Measurements from ENCODE around the gene BRSK1. TPM values are rescaled to one million over a fixed set of nuclear protein-coding genes. Genes with fewer than 3 reads are reported as not detected.

Gene BRSK1
- total RNA-seq, 2 donors from 2014 or later = 0.95 to 1.3 TPM

DNA sequence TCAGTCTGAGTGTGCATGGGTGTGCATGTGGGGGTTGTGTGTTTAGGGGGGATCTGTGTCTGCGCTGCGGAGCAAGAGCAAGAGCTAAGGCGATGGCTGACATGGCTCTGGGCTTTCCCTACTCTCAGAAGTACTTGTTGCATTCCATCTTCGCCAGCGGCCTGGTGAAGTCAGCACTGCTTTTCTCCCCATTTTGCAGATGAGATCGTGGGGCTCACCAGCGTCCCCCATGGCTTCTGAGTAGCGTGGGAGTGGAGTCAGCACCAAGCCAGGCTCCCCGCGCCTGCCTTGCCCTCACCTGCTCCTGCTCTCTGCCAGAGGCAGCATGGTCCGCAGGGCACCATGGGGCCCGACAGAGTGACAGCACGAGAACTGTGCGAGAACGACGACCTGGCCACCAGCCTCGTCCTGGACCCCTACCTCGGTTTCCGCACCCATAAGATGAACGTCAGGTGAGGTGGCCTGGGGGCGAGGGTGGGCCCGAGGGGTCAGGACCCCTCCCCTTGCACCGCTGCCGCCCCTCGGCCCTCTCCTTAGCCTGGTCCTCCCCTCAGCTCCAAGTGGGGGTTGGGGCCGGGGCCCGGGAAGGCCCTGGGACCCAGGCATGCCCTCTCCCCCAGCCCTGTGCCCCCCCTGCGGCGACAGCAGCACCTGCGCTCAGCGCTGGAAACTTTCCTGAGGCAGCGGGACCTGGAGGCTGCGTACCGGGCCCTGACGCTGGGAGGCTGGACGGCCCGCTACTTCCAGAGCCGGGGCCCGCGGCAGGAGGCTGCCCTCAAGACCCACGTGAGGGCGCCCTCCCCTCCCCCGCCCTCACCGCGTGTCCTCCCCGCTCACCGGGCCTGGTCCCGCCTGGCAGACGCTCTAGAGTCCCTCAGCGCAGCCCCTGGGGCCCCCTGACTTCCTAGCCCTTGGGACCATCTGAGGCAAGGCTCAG is 58.1 kb downstream of the BRSK1 start:
- ATAC-seq = no peak
- DNase-seq = peak in 1 of 2 donors; percentile 34
- intact Hi-C loops (cut with DNase I, micrococcal nuclease) = no loop called here

DNA sequence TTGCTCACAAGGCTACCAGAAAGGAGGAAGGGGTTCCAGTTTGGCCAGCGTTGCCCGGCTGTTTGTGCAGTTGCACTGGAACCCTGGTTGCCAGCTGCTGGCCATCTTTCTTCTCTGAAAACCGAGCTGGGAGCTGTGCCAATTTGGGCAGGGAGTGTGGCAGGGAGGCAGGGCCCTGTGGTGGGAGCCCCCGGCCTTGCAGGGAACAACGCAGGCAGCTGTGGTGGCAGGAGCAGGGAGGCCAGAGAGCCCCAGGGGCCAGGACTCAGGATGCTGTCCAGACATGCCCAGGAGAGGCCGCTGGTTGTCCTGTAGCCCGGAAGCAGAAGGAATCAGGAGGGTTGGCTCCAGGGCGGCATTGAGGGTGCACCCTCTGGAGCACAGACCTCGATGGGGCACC is 60.6 kb downstream of the BRSK1 start:
- DNase-seq = no peak
- intact Hi-C loops (cut with DNase I, micrococcal nuclease) = no loop called here
- ATAC-seq = no peak

DNA sequence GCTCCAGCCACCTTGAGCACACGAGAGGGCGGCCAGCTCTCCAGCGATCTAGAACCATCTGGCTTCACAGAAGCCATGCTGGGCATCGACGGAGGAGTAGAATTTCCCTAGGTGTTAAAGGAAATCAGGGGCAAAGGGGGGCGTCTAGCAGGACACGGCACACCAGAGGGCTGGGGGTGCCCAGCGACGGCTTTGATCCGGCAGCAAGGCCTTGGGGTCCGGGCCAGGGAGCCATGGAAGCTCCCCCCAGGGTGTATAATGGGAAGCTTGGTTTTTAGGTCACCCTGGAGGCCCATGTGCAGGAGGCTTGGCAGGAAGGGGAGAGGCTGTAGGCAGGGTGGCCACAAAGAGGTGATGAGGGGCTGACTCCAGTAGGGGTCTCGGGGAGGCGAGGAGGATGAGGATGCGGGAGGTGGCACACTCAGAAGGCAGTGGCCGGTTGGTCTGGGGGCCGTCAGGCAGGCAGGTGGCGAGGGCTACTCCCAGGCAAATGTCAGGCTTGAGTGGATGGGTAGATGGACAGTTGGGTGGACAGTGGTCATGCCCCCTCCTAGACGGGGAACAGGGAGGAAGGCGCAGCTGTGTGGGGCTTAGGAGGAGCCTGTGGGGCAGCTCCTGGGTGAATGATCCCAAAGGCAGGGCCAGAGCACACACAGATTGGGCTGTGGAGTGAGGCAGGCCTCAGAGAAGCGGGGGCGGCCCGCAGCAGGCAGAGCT is 61.5 kb downstream of the BRSK1 start:
- ATAC-seq = no peak
- no peak for DNase-seq

DNA sequence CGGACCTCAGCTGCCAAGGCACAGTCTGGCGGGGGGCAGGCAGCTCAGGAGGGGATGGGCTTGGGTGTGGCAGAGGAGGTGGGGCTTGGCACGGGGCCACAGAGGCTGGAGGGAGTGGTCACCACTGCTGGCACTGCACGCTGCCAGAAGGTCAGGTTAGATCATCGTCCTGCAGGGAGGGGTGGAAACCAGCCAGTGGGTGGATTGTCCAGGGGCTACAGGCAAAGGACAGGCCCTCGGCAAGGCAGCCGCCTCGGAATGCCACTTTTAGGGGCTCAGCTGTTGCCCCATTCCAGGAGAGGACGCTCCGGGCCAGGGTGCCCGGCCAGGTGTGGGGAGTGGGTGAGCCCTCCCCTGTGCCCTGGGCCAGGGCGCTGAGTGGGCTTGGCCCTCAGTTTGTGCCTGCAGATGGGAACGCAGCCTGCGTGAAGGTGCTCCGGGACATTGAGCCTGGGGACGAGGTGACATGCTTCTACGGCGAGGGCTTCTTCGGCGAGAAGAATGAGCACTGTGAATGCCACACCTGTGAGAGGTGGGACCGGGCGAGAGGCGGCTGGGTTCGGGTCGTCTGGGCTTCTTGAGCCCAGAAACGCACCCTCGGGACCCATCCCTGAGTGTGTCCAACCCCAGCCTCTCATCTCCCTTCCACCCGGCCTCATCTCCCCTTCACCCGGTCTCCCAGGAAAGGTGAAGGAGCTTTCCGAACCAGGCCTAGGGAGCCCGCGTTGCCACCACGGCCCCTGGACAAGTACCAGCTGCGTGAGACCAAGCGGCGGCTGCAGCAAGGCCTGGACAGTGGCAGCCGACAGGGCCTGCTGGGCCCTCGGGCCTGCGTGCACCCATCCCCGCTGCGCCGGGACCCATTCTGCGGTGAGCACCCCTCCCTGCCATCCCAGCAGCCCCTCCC is 62.3 kb downstream of the BRSK1 start:
- intact Hi-C loops (cut with DNase I, micrococcal nuclease) = no loop called here
- DNase-seq (peak; percentile 66 to 76), ATAC-seq (peak; percentile 71)

More for the DNA sequence above, 61.5 kb downstream of the BRSK1 start:
- intact Hi-C loops (cut with DNase I, micrococcal nuclease) = no loop called here

DNA sequence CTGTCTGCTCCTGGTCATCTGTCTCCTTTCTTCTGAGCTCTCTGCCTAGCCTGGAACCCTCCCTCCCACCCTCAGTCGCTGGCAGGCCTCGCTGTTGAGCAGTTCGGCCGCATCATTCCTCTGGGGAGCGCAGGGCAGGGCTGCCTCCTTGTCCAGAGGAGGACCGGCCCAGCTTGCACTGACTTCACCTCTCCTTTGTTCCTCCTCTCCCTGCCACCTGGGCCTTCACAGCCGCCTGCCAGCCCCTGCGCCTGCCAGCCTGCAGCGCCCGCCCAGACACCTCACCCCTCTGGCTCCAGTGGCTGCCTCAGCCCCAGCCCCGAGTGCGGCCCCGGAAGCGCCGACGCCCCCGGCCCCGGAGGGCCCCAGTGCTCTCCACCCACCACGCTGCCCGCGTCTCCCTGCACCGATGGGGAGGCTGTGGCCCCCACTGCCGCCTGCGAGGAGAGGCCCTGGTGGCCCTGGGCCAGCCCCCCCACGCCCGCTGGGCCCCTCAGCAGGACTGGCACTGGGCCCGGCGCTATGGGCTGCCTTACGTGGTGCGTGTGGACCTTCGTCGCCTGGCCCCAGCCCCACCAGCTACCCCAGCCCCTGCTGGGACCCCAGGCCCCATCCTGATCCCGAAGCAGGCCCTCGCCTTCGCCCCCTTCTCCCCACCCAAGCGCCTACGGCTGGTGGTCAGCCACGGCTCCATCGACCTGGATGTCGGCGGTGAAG is 63.1 kb downstream of the BRSK1 start:
- no peak for DNase-seq
- no peak for ATAC-seq
- intact Hi-C loops (cut with DNase I, micrococcal nuclease) = no loop called here

DNA sequence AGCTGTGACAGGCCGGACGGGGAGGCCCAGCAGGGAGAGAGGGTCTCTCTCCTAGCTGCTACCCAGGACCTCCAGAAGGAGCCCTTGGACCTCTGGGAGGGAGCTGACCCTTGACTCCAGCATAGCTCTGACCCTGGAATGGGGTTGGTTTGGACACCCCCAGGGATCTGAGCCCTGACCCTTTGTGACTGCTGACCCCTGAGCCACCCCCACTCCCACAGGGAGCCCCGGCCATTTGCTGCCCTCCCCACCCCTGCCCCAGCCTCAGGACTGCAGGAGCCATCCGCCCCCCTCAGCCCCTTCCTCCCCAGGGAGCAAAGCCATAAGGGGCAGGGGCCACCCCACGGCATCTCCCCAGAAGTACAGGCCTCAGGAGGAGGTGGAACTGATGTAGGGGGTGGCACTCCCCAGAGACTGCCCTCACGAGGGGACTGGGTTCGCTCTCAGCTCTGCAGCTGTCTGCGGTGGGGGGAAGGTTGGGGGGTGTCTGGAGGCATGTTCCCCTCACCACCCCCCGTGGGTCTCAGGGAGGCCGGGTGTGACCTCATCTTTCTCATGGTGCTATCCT is 63.7 kb downstream of the BRSK1 start:
- no peak for DNase-seq
- no peak for ATAC-seq
- intact Hi-C loops (cut with DNase I, micrococcal nuclease) = no loop called here

DNA sequence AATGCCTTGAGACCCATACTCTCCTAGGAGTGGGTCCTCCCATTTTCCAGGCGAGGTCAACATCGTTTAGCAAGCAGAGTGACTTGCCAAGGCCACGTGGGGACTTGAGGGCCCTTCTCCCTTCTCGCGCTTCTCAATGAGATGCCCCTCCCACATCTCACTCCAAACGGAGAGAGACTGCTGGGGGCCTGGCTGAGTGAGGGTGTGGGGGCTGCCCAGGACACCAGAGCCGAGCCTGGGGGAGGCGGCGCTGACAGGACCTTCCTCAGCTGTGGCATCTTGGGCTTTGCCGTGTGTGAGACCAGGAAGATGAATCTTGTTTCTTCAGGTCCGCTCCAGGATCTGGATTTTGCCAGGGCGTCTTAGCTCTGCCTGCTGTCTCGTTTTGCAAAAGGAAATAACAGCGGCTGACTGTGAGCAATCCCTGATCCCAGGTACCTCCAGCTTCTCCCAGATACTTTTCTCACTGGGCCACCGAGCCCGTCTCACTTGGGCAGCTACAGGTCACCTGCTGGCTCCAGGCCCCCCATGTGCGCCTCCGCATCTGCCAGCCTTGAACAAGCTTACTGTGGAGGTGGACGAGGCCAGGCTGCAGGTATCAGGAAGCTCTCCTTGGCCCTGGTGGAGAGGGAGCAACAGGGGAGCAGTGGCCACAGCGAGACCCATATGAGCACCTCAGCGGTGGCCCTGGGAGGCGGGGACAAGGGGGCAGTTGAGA is 64.7 kb downstream of the BRSK1 start:
- intact Hi-C loops (cut with DNase I, micrococcal nuclease) = no loop called here
- DNase-seq (no peak), ATAC-seq (no peak)

DNA sequence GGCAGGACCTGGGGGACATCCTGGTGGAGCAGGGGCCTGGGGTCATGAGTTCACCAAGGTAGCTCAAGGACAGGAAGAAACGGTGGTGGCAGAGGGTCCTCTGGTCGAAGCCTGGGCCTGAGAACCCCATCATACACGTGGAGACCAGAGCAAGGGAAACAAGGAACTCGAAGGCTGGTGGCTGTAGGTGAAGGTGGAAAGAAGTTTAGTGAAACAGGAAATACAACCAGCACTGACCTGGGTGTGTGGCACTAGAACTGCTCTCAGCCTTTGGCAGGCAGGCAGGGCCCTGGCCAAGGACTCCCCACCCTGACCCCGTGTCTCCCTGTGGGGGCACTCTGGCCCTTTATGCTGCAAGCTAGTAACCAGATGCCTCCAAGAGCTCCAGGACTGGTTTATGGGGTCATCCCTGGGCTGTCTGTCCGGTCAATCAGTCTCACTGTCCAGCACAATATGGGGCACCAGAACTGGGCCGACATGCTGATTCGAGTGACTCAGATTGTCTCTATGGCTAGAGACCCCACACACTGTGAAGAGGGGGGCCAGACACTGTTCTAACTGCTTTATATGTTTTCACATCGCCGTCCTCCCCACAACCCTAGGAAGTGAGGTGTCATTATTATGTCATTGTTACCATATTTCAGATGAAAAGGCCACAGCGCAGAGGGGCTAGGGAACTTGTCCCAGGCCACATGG is 67.0 kb downstream of the BRSK1 start:
- intact Hi-C loops (cut with DNase I, micrococcal nuclease) = no loop called here
- DNase-seq (no peak), ATAC-seq (peak; percentile 32)

DNA sequence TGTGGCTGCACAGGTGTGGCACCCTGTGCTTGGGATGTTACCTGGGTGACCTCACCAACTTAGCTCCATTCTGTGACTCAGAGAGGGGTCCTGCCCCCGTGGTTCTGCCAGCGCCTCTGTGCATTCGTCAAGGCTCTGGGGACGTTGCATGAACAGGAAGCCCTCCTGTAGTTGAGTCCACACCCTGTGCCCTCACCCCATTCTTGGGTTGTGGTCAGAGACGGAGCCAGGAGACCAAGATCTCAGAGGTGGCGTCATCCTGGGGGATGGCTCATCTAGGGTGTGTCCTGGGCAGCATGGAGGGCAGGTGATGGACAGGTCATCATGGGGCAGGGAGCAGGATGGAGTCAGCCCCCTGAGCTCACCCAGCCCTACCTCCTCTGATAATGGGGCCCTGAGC is 68.2 kb downstream of the BRSK1 start:
- intact Hi-C loops (cut with DNase I, micrococcal nuclease) = no loop called here
- ATAC-seq = no peak

DNA sequence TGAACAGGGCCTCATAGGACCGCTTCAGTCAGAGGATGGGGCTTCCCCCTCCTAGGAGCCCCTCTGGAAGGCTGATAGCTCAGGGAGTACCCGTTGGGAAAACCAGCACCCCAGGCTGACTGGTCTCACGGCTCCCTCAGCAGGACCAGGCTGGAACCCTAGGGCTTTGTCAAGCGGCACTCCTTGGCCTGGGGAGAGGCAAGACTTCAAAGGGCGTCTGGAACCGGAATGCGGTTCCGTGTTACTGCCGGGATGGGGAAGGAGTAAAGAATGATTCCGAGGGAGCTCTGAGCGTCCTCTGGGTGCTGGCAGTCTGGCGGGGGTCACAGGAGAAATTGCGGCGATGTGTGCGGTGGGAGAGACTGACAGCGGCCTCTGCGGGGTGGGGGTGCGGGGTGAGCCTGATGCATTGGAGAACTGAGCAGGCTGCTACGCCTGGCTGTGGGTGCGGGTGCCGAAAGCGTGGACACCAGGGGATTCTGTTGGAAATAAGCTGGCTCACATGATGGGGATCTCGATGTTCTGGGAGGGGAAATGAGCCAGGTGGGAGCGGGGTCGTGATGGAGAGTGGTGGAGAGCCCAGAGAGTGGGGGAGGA is 68.8 kb downstream of the BRSK1 start:
- intact Hi-C loops (cut with DNase I, micrococcal nuclease) = no loop called here
- DNase-seq = no peak
- ATAC-seq = no peak

More for the DNA sequence above, 68.2 kb downstream of the BRSK1 start:
- no peak for DNase-seq

DNA sequence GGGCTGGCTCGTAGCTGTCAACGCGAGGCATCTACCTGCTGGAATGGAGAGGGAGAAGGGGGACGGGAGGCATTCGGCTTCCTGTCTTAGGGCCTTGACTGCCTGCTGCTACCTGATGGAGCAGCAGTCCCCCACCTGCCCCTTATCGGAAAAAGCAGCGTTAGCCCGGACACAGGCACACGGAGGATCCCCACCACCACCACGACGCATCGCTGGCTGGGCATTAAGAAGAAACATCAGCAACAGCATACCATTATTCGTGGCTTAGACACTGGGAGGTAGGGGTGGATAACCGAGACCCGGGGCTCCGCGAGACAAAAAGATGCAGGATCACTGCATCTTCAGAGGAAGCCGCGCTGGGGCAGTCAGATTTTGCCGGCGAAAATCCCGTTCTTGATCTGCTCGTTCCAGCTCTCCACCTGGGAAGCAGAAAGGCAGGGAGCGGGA is 69.6 kb downstream of the BRSK1 start:
- DNase-seq (no peak), ATAC-seq (no peak)
- intact Hi-C loops (cut with DNase I, micrococcal nuclease) = no loop called here

DNA sequence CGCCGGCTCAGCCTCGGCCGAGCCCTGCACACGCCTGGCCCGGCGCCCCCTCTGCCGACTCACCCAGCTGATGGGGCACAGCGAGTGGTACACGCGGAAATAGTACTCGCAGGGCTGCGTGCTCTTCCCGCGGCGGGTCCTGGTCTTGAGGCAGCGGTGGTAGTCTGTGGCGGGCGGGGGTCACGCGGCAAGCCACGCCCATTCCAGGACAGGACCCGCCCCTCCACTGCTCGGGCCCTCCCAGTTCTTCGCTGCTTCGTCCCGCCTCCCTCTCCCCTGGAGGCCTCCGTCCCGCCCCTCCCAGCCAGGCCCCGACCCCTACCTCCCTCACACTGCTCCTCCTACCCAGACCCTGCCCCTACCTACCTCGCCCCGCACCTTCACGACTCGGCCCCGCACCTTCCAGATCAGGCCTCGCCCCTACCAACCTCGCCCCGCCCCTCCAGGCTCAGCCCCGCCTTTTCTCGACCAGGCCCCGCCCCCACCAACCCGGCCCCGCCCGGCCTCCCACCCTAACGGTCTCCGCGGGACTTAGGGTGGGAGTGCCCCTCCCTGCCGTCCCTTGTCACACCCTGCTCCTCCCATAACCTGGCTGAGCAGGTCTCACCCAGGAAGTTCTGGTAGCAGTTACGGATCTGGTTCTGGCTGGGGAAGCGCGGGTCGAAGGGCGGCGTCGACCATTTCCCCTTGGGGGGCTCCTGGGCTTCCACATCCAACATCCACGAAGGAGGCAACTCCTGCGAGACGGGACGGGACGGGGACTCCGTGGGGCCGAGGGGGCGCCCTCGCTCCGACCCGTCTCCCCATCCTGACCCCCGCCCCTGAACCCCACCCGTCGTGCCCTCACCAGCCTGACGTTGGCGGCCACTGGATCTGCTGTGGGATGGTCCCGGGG is 70.3 kb downstream of the BRSK1 start:
- intact Hi-C loops (cut with DNase I, micrococcal nuclease) = no loop called here
- ATAC-seq (peak; percentile 82), DNase-seq (peak; percentile 78 to 82)

DNA sequence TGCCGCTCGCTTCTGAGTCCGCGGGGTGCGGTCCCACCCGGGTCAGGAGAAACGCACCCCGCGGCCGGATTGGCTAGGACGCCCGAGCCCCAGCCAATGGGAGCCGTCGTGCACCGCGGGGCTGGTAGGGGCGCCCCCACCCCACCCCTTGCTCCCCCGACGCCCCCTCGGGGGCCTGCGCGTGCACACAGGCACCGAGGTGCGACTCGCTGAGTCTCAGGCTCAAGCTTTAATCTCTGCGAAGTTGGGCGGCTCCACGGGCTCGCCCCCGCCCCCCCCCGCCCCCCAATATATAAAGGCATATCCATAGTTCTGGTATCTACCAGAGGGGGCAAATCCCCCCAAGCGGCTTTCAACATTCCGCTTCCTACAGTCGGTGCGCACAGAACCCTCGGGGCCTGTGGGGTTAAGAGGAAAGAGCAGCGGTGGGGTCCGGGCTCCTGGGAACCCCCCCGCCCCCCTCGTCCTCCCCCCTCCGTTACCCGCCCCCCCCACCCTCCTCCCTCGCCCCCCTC is 71.0 kb downstream of the BRSK1 start, which contains the start of gene COX6B2:
Gene COX6B2 (minus strand): TSS at position 22 of the 515 bp plus-strand sequence. CDS start 198 bp downstream, outside the sequence.
- ATAC-seq (peak; percentile 13), DNase-seq (no peak)
- intact Hi-C loops (cut with DNase I, micrococcal nuclease) = no loop called here

DNA sequence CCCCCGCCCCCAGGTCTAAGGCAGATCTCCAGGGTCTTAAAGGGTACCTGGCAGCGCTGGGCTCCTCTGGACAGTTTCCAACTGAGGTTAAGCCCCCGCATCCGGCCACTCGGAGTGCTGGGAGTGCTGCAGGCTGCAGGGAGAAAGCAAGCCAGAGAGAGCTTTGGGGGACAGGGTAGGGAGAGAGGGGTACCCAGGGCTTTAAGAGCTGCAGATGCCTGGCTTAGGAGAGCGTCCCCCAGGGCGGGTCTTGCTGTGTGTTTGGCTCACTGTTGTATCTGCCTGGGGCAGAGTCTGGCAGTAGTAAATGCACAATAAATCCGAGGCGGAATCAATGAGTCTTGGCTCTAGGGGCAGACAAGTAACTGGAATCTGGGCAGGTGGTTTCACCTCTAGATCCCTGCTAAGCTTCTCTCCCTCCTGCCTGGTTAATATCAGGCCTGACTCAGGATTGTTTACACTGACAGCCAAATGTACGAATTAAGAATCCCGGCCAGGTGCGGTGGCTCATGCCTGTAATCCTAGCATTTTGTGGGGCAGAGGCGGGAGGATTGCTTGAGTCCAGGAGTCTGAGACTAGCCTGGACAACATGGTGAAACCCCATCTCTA is 71.5 kb downstream of the BRSK1 start:
- ATAC-seq (peak; percentile 24), DNase-seq (peak in 1 of 2 donors; percentile 45)
- intact Hi-C loops (cut with DNase I, micrococcal nuclease) = no loop called here

DNA sequence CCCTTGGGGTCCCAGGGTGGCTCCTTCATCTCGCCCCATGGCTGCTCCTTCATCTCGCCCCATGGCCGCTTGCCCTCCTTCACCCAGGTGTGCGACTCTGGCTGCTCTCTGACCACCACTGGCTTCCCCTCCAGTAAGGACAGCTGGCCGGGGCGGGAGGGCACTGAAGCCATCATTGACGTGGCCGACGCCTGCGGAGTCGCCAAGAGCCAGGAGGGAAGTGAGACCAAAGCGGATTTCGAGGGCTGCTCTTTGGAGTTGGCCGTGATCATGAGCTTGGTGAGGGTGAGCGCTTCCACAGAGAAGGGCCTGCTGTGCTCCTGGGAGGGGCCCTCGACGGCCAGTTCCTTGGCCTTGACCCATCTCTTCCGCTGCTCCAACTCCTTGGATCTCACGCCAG is 74.7 kb downstream of the BRSK1 start:
- no peak for ATAC-seq
- intact Hi-C loops (cut with DNase I, micrococcal nuclease) = no loop called here
- no peak for DNase-seq

All from left colon (tissue), 2 donors.